Measurements from ENCODE around the gene ADIPOR1.
A peak's percentile ranks its signal among the peaks of the same experiment; 100 is the strongest.

ADIPOR1 gene

DNA sequence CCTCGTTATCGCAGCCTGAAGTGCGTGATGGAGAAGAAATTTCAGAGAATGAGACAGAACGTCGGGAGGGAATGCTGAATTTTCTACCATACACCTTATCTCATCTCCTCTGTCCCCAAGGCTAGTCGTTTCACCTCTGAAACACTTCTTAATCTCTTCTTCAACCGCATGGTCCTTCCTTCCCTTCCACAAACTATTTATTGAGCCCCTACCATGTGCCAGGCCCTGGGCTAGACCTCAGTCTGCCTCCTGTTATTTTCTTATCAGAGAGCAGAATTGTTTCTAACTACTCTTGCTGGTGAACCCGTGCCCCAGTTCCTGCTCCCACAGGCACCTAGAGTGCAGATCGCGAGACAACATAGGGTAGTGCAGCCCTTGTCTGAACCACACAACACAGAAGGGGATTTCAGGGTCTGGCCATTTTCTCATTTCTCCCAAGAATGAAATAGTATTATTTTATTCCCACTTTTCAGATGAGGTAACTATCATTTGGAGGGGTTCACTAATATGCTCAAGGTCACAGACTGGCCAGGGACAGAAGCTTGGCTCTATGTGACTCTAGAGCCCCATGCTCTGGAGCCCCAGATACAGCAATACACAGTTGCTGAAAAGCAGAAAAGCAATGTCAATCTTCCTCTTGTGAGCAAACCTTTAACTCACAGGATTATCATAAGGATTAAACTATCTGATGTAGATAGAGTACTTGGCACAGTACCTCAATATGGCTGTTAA is 598 bp upstream of the ADIPOR1 start:
- H3K9me3 ChIP-seq (ENCODE audit: severe bottlenecking), result no peaks in the 10 kb centered on the region
- peak; percentile 48 for DNase-seq
- H3K27me3 ChIP-seq (ENCODE audit: insufficient read depth, low read depth, severe bottlenecking), result no peaks in the 10 kb centered on the region
- peak overlapping the region; percentile 86 for H3K4me3 ChIP-seq (ENCODE audit: low read depth, low read length)
- H3K36me3 ChIP-seq, result peaks cover 62% of the 10 kb centered on the region
- H3K27ac ChIP-seq, result peak overlapping the region; percentile 15
- TF ChIP-seq, protein P1, sequence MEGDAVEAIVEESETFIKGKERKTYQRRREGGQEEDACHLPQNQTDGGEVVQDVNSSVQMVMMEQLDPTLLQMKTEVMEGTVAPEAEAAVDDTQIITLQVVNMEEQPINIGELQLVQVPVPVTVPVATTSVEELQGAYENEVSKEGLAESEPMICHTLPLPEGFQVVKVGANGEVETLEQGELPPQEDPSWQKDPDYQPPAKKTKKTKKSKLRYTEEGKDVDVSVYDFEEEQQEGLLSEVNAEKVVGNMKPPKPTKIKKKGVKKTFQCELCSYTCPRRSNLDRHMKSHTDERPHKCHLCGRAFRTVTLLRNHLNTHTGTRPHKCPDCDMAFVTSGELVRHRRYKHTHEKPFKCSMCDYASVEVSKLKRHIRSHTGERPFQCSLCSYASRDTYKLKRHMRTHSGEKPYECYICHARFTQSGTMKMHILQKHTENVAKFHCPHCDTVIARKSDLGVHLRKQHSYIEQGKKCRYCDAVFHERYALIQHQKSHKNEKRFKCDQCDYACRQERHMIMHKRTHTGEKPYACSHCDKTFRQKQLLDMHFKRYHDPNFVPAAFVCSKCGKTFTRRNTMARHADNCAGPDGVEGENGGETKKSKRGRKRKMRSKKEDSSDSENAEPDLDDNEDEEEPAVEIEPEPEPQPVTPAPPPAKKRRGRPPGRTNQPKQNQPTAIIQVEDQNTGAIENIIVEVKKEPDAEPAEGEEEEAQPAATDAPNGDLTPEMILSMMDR (IDR thresholded peaks at IDR 0.05; ENCODE audit: low read depth, low read length), result no peak

DNA sequence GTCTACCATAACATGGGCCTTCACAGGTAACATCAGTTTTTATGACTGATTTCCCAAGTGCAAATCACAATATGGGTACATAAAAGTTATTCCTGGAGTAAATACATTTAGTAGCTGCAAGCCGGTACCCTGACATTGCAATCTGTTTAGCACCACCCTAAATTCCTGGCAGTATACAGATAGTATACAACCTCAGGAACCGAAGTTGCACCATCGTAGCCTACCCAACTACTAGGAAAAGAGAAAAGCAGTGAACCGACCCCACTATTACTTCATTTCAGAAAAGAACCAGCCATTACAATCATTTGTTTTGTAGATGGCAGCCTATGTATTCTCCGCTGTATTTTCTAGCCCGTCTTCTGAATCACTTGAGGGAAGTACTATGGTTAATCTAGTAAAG is 1.1 kb downstream of the ADIPOR1 start:
- no peaks in the 10 kb centered on the region for H3K9me3 ChIP-seq (ENCODE audit: severe bottlenecking)
- peak overlapping the region; percentile 86 for H3K27ac ChIP-seq
- peaks cover 49% of the 10 kb centered on the region for H3K36me3 ChIP-seq
- TF ChIP-seq, protein P1 (IDR thresholded peaks at IDR 0.05; ENCODE audit: low read depth, low read length), result no peak
- no peaks in the 10 kb centered on the region for H3K27me3 ChIP-seq (ENCODE audit: insufficient read depth, low read depth, severe bottlenecking)
- H3K4me3 ChIP-seq (ENCODE audit: low read depth, low read length), result peak overlapping the region; percentile 86
- no peak for DNase-seq

DNA sequence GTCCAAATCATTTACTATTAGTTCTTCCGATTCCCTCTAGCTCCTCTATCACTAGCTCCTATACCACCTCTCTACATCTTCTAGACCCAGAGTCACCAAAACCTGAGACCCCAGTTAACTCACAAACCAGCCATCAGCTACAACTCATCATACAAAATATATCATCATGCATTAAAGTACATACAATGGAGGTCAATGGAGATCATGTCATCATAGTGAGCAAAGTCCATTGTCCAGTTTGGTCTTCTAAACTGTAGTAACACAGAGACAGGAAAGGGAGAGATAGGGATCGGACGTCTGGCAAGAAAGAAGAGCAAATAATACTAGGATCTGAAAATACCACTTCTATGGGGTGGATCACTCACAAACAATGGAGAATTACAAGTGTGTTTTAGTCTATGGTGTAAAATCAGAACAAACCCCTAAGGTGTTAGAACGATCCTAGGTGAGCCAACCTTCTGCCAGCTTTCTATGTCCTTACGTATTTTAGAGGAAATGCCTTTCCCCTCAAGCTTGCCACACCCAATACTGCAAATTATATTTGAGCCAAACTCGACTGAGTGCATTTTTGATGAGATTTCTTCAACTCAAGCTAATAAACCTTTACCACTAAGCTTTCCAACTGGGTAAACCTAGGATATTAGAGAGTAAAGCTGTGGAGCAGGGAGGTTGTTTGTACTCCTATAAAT is 3.9 kb downstream of the ADIPOR1 start:
- no peak overlapping the region for H3K27ac ChIP-seq

DNA sequence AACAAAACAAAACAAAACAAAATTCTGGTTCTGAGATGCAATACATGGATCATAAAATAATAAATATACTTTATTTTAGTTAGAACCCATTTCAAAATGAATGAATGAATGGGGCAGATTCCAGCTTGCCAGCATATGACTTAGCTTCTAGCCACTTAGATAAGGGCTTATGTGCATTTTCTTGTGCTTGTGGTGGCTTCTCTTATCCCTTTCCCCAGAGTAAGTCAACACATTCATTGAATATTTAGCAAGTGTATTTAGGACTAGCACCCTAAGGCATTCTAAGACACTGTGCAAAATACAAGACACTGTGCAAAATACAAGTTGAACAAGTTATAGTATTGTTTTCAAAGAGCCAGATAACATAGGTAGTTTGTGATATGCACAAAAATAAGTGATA is 4.7 kb downstream of the ADIPOR1 start:
- Histone ChIP-seq H3K36me3 (peaks cover 63% of the 10 kb centered on the region), H3K4me3 (ENCODE audit: low read depth, low read length) (no peak overlapping the region), H3K27ac (no peak overlapping the region), H3K9me3 (ENCODE audit: severe bottlenecking) (no peaks in the 10 kb centered on the region), H3K27me3 (ENCODE audit: insufficient read depth, low read depth, severe bottlenecking) (no peaks in the 10 kb centered on the region)
- DNase-seq, result no peak
- TF ChIP-seq, protein P1 (IDR thresholded peaks at IDR 0.05; ENCODE audit: low read depth, low read length), result no peak

More for the DNA sequence above, 3.9 kb downstream of the ADIPOR1 start:
- H3K27me3 ChIP-seq (ENCODE audit: insufficient read depth, low read depth, severe bottlenecking), result no peaks in the 10 kb centered on the region
- no peak overlapping the region for H3K4me3 ChIP-seq (ENCODE audit: low read depth, low read length)
- TF ChIP-seq, protein P1 (IDR thresholded peaks at IDR 0.05; ENCODE audit: low read depth, low read length), result no peak
- no peak for DNase-seq
- H3K36me3 ChIP-seq, result peaks cover 55% of the 10 kb centered on the region
- H3K9me3 ChIP-seq (ENCODE audit: severe bottlenecking), result no peaks in the 10 kb centered on the region

DNA sequence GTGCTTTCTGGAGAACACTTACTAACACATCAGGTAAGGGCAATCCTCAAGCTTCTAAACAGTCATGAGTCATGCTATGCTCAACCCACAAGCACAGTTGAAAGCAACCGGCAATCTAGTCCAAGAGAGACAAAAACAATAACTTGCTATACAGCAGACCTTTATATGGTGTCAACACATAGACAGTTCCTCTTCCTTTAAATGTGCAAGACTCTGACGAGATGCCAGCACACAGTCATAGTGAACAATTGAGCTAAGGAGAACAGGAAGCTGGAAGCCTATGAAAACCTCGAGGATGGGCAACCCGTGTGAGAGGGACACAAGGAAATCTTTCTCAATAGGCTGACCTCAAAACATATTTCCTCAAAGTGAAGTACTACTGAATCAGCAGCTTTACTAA is 5.3 kb downstream of the ADIPOR1 start:
- TF ChIP-seq, protein P1 (IDR thresholded peaks at IDR 0.05; ENCODE audit: low read depth, low read length), result no peak
- H3K4me3 ChIP-seq (ENCODE audit: low read depth, low read length), result no peak overlapping the region
- H3K27ac ChIP-seq, result peak overlapping the region; percentile 48
- H3K36me3 ChIP-seq, result peaks cover 66% of the 10 kb centered on the region
- no peaks in the 10 kb centered on the region for H3K27me3 ChIP-seq (ENCODE audit: insufficient read depth, low read depth, severe bottlenecking)
- no peak for DNase-seq
- no peaks in the 10 kb centered on the region for H3K9me3 ChIP-seq (ENCODE audit: severe bottlenecking)
